OCI-LY3 (cell line): Measurements from ENCODE around the gene DCTPP1.

Source experiments
- H2AFZ ChIP-seq: fragments of 200-600, 300-600 bp; shearing (Covaris generic); 2 replicates; pipeline ENCODE4 v1.6.0; 2014; ENCODE audit warnings: antibody characterized with exemption, low read depth, low read length
- H3K27ac ChIP-seq: fragments of 200-600, 300-600 bp; sonication (generic); 2 replicates; pipeline ENCODE4 v1.5.1; 2014; ENCODE audit warnings: mild to moderate bottlenecking, low read length, moderate library complexity, mixed read lengths
- H3K27me3 ChIP-seq: fragments of 200-600, 300-600 bp; sonication (generic); 2 replicates; pipeline ENCODE4 v1.6.1; 2014; ENCODE audit warnings: low read depth, low read length, mixed read lengths
- H3K36me3 ChIP-seq: fragments of 200-600, 300-600 bp; sonication (generic); replicated peaks from 2 replicates; pipeline ENCODE3; 2014; ENCODE audit warnings: low read depth, low read length, mixed read lengths
- H3K4me1 ChIP-seq: fragments of 300-600, 200-600 bp; sonication (generic); 2 replicates; pipeline ENCODE4 v1.6.1; 2014; ENCODE audit warnings: low read length, mixed read lengths
- H3K4me2 ChIP-seq: fragments of 200-600, 300-600 bp; sonication (generic); 2 replicates; pipeline ENCODE4 v1.6.1; 2014; ENCODE audit warnings: low read length, mixed read lengths
- H3K4me3 ChIP-seq: fragments of 300-600, 200-600 bp; sonication (generic); 2 replicates; pipeline ENCODE4 v1.5.1; 2014; ENCODE audit warnings: antibody characterized with exemption, mild to moderate bottlenecking, low read length, moderate library complexity
- H3K79me2 ChIP-seq: fragments of 300-600, 200-600 bp; shearing (Covaris generic); 2 replicates; pipeline ENCODE4 v1.6.1; 2014; ENCODE audit warnings: mild to moderate bottlenecking, low read length, mixed read lengths
- H3K9ac ChIP-seq: fragments of 300-600, 200-600 bp; shearing (Covaris generic); 2 replicates; pipeline ENCODE4 v1.6.0; 2014; ENCODE audit warnings: mild to moderate bottlenecking, low read length, moderate library complexity
- H3K9me3 ChIP-seq: fragments of 200-600, 300-600 bp; shearing (Covaris generic); 2 replicates; pipeline ENCODE4 v1.6.1; 2014; ENCODE audit warnings: low read length, mixed read lengths; ENCODE audit not compliant: insufficient read depth
- H4K20me1 ChIP-seq: fragments of 200-600, 300-600 bp; sonication (generic); 2 replicates; pipeline ENCODE4 v1.6.1; 2016; ENCODE audit warnings: low read length, mixed read lengths; ENCODE audit not compliant: insufficient read depth
- EZH2phosphoT487 ChIP-seq: fragments of 200-600 bp; shearing (Covaris generic); IDR thresholded peaks from 2 replicates; pipeline ENCODE4 v1.6.1; 2018; ENCODE audit warnings: antibody characterized with exemption, mixed run types, low read depth
- TF ChIP-seq, protein P1 (sequence below): fragments of 200-600, 300-600 bp; sonication (generic); IDR thresholded peaks from 2 replicates; pipeline ENCODE4 v1.5.1; 2014; ENCODE audit warnings: antibody characterized with exemption, low read length, low read depth

Gene DCTPP1

DNA sequence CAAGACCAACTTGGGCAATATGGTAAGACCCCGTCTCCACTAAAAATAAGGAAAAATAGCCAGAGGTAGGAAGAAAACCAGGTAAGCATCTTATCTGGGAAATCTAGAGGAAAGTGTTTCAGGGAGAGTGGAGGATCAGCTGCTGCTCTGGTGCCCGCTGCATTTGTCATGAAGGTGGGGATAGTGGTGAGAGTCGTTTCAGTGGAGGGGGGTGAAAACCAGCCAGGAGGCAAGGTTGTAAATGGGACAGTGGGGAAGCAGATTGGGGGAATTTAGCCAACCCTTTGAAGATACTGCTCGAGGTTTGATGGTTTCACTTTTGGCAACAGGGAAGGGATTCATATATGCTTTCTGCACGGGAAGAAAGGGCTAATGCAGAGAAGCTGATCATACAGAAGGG is 8.8 kb downstream of the DCTPP1 start:
- H3K27me3 ChIP-seq = no peaks in the 10 kb centered on the region
- no peak for TF ChIP-seq EZH2phosphoT487
- TF ChIP-seq, protein P1, sequence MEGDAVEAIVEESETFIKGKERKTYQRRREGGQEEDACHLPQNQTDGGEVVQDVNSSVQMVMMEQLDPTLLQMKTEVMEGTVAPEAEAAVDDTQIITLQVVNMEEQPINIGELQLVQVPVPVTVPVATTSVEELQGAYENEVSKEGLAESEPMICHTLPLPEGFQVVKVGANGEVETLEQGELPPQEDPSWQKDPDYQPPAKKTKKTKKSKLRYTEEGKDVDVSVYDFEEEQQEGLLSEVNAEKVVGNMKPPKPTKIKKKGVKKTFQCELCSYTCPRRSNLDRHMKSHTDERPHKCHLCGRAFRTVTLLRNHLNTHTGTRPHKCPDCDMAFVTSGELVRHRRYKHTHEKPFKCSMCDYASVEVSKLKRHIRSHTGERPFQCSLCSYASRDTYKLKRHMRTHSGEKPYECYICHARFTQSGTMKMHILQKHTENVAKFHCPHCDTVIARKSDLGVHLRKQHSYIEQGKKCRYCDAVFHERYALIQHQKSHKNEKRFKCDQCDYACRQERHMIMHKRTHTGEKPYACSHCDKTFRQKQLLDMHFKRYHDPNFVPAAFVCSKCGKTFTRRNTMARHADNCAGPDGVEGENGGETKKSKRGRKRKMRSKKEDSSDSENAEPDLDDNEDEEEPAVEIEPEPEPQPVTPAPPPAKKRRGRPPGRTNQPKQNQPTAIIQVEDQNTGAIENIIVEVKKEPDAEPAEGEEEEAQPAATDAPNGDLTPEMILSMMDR = no peak
- H3K9me3 ChIP-seq = no peaks in the 10 kb centered on the region
- peaks cover 41% of the 10 kb centered on the region for H3K79me2 ChIP-seq
- H4K20me1 ChIP-seq = peaks cover 3% of the 10 kb centered on the region; the same call in 1 of the 2 replicates
- no peaks in the 10 kb centered on the region for H3K4me1 ChIP-seq
- H3K36me3 ChIP-seq = peaks cover 37% of the 10 kb centered on the region
- no peak overlapping the region for H3K4me2 ChIP-seq
- no peak overlapping the region for H3K4me3 ChIP-seq
- no peak overlapping the region for H3K9ac ChIP-seq
- no peak overlapping the region for H3K27ac ChIP-seq
- no peak overlapping the region for H2AFZ ChIP-seq

DNA sequence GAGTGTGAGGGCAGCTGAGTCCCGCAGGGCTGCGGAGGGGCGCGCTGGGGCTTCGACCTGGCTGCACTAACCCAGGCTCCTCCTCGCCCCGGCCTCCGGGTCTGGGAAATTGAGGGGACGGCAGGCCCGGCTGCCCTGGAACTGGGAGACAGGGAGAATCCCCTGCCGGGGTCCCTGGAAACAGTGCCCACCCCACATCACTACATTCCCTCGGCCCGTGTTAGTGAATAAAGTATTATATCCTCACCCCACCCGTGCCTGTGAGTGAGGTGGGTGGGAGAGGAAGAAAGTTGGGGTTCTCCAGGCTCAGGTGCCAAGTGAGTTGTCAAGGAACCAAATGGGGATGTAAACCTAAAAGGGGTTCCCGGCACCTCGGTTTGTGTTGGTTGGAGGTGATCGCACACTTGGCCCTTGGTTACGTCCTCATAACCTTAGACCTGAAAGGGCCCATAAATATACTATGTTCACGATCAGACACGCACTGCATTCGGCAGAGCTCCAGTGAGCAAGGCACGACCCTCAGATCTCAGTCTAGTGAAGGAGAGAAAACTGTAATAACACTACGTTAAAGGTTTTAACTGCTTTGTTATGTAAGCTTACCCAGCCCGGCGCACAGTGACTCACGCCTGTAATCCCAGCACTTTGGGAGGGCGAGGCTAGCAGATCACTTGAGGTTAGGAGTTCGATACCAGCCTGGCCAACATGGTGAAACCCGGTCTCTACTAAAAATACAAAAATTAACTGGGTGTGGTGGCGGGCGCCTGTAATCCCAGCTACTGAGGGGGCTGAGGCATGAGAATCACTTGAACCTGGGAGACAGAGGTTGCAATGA is 11.3 kb downstream of the DCTPP1 start:
- H3K79me2 ChIP-seq = peaks cover 36% of the 10 kb centered on the region
- H3K4me3 ChIP-seq = no peak overlapping the region
- H3K4me2 ChIP-seq = no peak overlapping the region
- H2AFZ ChIP-seq = no peak overlapping the region
- TF ChIP-seq, protein P1 = no peak
- TF ChIP-seq EZH2phosphoT487 = no peak
- peaks cover 6% of the 10 kb centered on the region for H3K4me1 ChIP-seq
- H3K9me3 ChIP-seq = no peaks in the 10 kb centered on the region
- no peaks in the 10 kb centered on the region for H3K27me3 ChIP-seq
- peaks cover 32% of the 10 kb centered on the region for H3K36me3 ChIP-seq
- peaks cover 8% of the 10 kb centered on the region; the same call in 1 of the 2 replicates for H4K20me1 ChIP-seq
- no peak overlapping the region for H3K9ac ChIP-seq
- H3K27ac ChIP-seq = no peak overlapping the region

- H3K27ac ChIP-seq = no peak overlapping the region
- no peak overlapping the region for H3K4me2 ChIP-seq
- peaks cover 14% of the 10 kb centered on the region for H3K4me1 ChIP-seq
- TF ChIP-seq, protein P1 = no peak
- no peak for TF ChIP-seq EZH2phosphoT487
- no peak overlapping the region for H3K9ac ChIP-seq
- no peaks in the 10 kb centered on the region for H3K27me3 ChIP-seq
- H3K4me3 ChIP-seq = no peak overlapping the region
- peaks cover 36% of the 10 kb centered on the region for H3K79me2 ChIP-seq
- H3K9me3 ChIP-seq = no peaks in the 10 kb centered on the region
- no peak overlapping the region for H2AFZ ChIP-seq
- H4K20me1 ChIP-seq = peaks cover 8% of the 10 kb centered on the region; the same call in 1 of the 2 replicates
- H3K36me3 ChIP-seq = peaks cover 29% of the 10 kb centered on the region
Measured at GRCh38 chr16:30417529-30418349, 12.1 kb downstream of the DCTPP1 start.
